Measurements from ENCODE around the gene PHKA2. TPM values are rescaled to one million over a fixed set of nuclear protein-coding genes. Genes with fewer than 3 reads are reported as not detected.

The PHKA2 gene
- polyA plus RNA-seq, 2 of the 4 experiments (the other 2 are of a cell fraction): 16.1 to 21.2 TPM

GRCh38 chrX:18874560-18875255 lies 109.2 kb downstream of the PHKA2 start (continued):
- no peak for TF ChIP-seq HOXA7 (CRISPR knock-in tag; IDR thresholded peaks at IDR 0.05)
- TF ChIP-seq CHD4 (IDR thresholded peaks at IDR 0.05; ENCODE audit: borderline replicate concordance): no peak

- TF ChIP-seq EHMT2 (IDR thresholded peaks at IDR 0.05; ENCODE audit: low read depth): no peak
- no peak for TF ChIP-seq HES2 (IDR thresholded peaks at IDR 0.05)
- TF ChIP-seq CBX2 (IDR thresholded peaks at IDR 0.05; ENCODE audit: borderline replicate concordance, low read depth): no peak
- no peak for TF ChIP-seq RNF2 (IDR thresholded peaks at IDR 0.05; ENCODE audit: borderline replicate concordance, low read depth)
- TF ChIP-seq MAFK (IDR thresholded peaks at IDR 0.05; ENCODE audit: partially characterized antibody): no peak
- no peak for TF ChIP-seq FOXS1 (CRISPR knock-in tag; IDR thresholded peaks at IDR 0.05)
- TF ChIP-seq ZSCAN20 (CRISPR knock-in tag; IDR thresholded peaks at IDR 0.05): no peak
- peak overlapping the region; percentile 52; the same call in 2 of the 3 replicates for H3K4me2 ChIP-seq
- peaks cover 24% of the 10 kb centered on the region for H3K4me1 ChIP-seq
- peak overlapping the region; percentile 77 to 82; a peak in 3 of 6 replicates for H3K27ac ChIP-seq
- ChIA-PET CTCF (interaction anchor here (0.6 to 1.9 kb wide), 3 partner anchors 12 to 452 kb away, joined by 3 to 6 read pairs (median 4); no protein-coding TSS in a partner anchor), POLR2A (no interaction called here)
- H3K4me3 ChIP-seq: no peak overlapping the region
- 94% methylated on average over 12 of the region's 12 CpGs for WGBS (ENCODE audit: missing lambda C conversion rate)
- DNase-seq (ENCODE audit: low read depth in 1 of 2, low spot score in 1 of 2) (no peak), ATAC-seq (no peak), FAIRE-seq (no peak)
- H3K9me3 ChIP-seq: no peaks in the 10 kb centered on the region
Measured at GRCh38 chrX:18873836-18874235, 110.1 kb downstream of the PHKA2 start.

GRCh38 chrX:18873189-18873791 lies 110.6 kb downstream of the PHKA2 start:
- H3K4me3 ChIP-seq: no peak overlapping the region
- ChIA-PET POLR2A (no interaction called here), CTCF (interaction anchor here (0.6 to 1.9 kb wide), 3 partner anchors 12 to 451 kb away, joined by 3 to 6 read pairs (median 4); no protein-coding TSS in a partner anchor)
- H3K27ac ChIP-seq: peak overlapping the region; percentile 77 to 82; a peak in 5 of 6 replicates
- WGBS (ENCODE audit: missing lambda C conversion rate): 83% methylated on average over 16 of the region's 27 CpGs
- no peaks in the 10 kb centered on the region for H3K9me3 ChIP-seq
- ATAC-seq (peak; percentile 62 to 75; a peak in 5 of 6 replicates), FAIRE-seq (no peak), DNase-seq (ENCODE audit: low read depth in 1 of 2, low spot score in 1 of 2) (peak in 1 of 2 experiments; percentile 15)
- 0 out of 2 replicates have a peak, but pooled peaks have one; percentile 17 for TF ChIP-seq FOSL2 (IDR thresholded peaks at IDR 0.05)
- TF ChIP-seq FOSL2 (CRISPR knock-in tag; IDR thresholded peaks at IDR 0.05): peak; percentile 63
- TF ChIP-seq HES2 (IDR thresholded peaks at IDR 0.05): no peak
- peak overlapping the region; percentile 52 for H3K4me2 ChIP-seq
- H3K4me1 ChIP-seq: peaks cover 24% of the 10 kb centered on the region

- H3K27ac ChIP-seq: peak overlapping the region; percentile 77 to 82; a peak in 5 of 6 replicates
- WGBS (ENCODE audit: missing lambda C conversion rate): 90% methylated on average over 7 of the region's 8 CpGs
- POLR2A ChIA-PET: no interaction called here
Measured at GRCh38 chrX:18872621-18873020, 111.3 kb downstream of the PHKA2 start.

More at GRCh38 chrX:18872621-18873020, 111.3 kb downstream of the PHKA2 start:
- peak overlapping the region; percentile 52 for H3K4me2 ChIP-seq
- FAIRE-seq: no peak
- H3K4me1 ChIP-seq: peaks cover 24% of the 10 kb centered on the region
- TF ChIP-seq ZFP36 (IDR thresholded peaks at IDR 0.05; ENCODE audit: borderline replicate concordance, partially characterized antibody): no peak
- no peak for TF ChIP-seq GATA3 (IDR thresholded peaks at IDR 0.05; ENCODE audit: borderline replicate concordance)
- no peak for TF ChIP-seq ZSCAN20 (CRISPR knock-in tag; IDR thresholded peaks at IDR 0.05)
- no peak for TF ChIP-seq CHD2 (IDR thresholded peaks at IDR 0.05; ENCODE audit: low read length, partially characterized antibody)
- no peak for TF ChIP-seq MAX (IDR thresholded peaks at IDR 0.05)
- no peak for TF ChIP-seq KDM1A (IDR thresholded peaks at IDR 0.05; ENCODE audit: low read depth)
- TF ChIP-seq JUN (IDR thresholded peaks at IDR 0.05): no peak
- no peak for TF ChIP-seq TFCP2L1 (CRISPR knock-in tag; IDR thresholded peaks at IDR 0.05)
- TF ChIP-seq ATOH8 (CRISPR knock-in tag; IDR thresholded peaks at IDR 0.05; ENCODE audit: low read depth): no peak
- no peak for TF ChIP-seq HDAC2 (IDR thresholded peaks at IDR 0.05)
- no peak for TF ChIP-seq HOXA7 (CRISPR knock-in tag; IDR thresholded peaks at IDR 0.05)
- TF ChIP-seq FOSB (CRISPR knock-in tag; IDR thresholded peaks at IDR 0.05): no peak
- TF ChIP-seq HES2 (IDR thresholded peaks at IDR 0.05): no peak
- TF ChIP-seq EHMT2 (IDR thresholded peaks at IDR 0.05; ENCODE audit: low read depth): no peak
- TF ChIP-seq JUNB (IDR thresholded peaks at IDR 0.05): no peak
- no peak for TF ChIP-seq SMC3 (IDR thresholded peaks at IDR 0.05)
- TF ChIP-seq HEYL (CRISPR knock-in tag; IDR thresholded peaks at IDR 0.05): no peak
- no peak for TF ChIP-seq ESRRA (IDR thresholded peaks at IDR 0.05; ENCODE audit: borderline replicate concordance, low read length)
- no peak for TF ChIP-seq POLR2A (IDR thresholded peaks at IDR 0.05; ENCODE audit: low read length)
- CTCF ChIA-PET: interaction anchor here (1.9 kb wide), 1 partner anchor 11 kb away, joined by 4 read pairs; no protein-coding TSS in a partner anchor
- no peak overlapping the region for H3K4me3 ChIP-seq
- no peak for ATAC-seq
- no peaks in the 10 kb centered on the region for H3K9me3 ChIP-seq
- DNase-seq (ENCODE audit: low read depth in 1 of 2, low spot score in 1 of 2): no peak

All from A549 (cell line).